GM12891 (cell line): Measurements from ENCODE around the gene FAM163B.

Experiments
- PAX5 ChIP-seq: IDR thresholded peaks from 2 replicates; pipeline ENCODE4 v1.6.1; 2011; ENCODE audit warnings: low read length, moderate library complexity, mild to moderate bottlenecking; ENCODE audit not compliant: insufficient read depth, severe bottlenecking
- POLR2A ChIP-seq: IDR thresholded peaks from 2 replicates; pipeline ENCODE4 v1.6.1; 2011; ENCODE audit warnings: low read depth, low read length, control low read depth
- POLR2AphosphoS5 ChIP-seq: IDR thresholded peaks from 2 replicates; pipeline ENCODE4 v1.6.1; 2011; ENCODE audit warnings: low read depth, low read length, control low read depth
- SPI1 ChIP-seq: IDR thresholded peaks from 2 replicates; pipeline ENCODE4 v1.6.1; 2011; ENCODE audit warnings: low read depth, low read length, control low read depth
- TAF1 ChIP-seq: IDR thresholded peaks from 2 replicates; pipeline ENCODE4 v1.6.1; 2011; ENCODE audit warnings: low read depth, low read length, control low read depth

GRCh38 chr9:133582501-133583045, 26.6 kb downstream of the FAM163B start:
- no peak for TF ChIP-seq POLR2A
- no peak for TF ChIP-seq POLR2AphosphoS5
- TF ChIP-seq TAF1 = no peak
- TF ChIP-seq SPI1 = no peak
- TF ChIP-seq PAX5 = no peak
